Measurements from ENCODE around the gene ZFAND6.
"Not testable (repeated sequence)": the region's sequence is repeated elsewhere in the genome, so short reads cannot be mapped to it uniquely, and the experiment has no call there.

The ZFAND6 gene

DNA sequence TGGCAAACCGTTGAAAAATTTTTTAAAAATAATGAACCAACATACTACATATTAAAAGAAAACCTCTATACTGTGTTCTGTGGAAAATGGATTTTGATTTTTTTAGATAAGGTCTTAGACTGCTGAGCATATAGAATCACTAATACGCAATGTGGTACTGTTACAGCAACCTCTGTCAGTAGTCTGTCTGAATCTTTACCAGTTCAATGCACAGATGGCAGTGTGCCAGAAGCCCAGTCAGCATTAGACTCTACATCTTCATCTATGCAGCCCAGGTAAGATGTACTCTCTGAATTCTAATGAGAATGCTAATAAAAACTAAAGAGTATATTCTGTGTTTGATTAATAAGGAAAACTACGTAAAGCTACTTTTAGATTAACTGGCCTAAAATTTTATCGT, 62.1 kb downstream of the ZFAND6 start:
- TF ChIP-seq, protein P1, sequence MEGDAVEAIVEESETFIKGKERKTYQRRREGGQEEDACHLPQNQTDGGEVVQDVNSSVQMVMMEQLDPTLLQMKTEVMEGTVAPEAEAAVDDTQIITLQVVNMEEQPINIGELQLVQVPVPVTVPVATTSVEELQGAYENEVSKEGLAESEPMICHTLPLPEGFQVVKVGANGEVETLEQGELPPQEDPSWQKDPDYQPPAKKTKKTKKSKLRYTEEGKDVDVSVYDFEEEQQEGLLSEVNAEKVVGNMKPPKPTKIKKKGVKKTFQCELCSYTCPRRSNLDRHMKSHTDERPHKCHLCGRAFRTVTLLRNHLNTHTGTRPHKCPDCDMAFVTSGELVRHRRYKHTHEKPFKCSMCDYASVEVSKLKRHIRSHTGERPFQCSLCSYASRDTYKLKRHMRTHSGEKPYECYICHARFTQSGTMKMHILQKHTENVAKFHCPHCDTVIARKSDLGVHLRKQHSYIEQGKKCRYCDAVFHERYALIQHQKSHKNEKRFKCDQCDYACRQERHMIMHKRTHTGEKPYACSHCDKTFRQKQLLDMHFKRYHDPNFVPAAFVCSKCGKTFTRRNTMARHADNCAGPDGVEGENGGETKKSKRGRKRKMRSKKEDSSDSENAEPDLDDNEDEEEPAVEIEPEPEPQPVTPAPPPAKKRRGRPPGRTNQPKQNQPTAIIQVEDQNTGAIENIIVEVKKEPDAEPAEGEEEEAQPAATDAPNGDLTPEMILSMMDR (IDR thresholded peaks at IDR 0.05; ENCODE audit: control insufficient read depth, extremely low read depth, insufficient read depth) = no peak
- DNase-seq (ENCODE audit: low read depth) = no peak

GRCh38 chr15:80123034-80123433, 63.6 kb downstream of the ZFAND6 start:
- H3K4me3 ChIP-seq (ENCODE audit: low read depth, low read length) = no peak overlapping the region
- TF ChIP-seq, protein P1 (IDR thresholded peaks at IDR 0.05; ENCODE audit: control insufficient read depth, extremely low read depth, insufficient read depth) = no peak
- no peak for DNase-seq (ENCODE audit: low read depth)

More for the DNA sequence above, 62.1 kb downstream of the ZFAND6 start:
- no peak overlapping the region for H3K4me3 ChIP-seq (ENCODE audit: low read depth, low read length)

DNA sequence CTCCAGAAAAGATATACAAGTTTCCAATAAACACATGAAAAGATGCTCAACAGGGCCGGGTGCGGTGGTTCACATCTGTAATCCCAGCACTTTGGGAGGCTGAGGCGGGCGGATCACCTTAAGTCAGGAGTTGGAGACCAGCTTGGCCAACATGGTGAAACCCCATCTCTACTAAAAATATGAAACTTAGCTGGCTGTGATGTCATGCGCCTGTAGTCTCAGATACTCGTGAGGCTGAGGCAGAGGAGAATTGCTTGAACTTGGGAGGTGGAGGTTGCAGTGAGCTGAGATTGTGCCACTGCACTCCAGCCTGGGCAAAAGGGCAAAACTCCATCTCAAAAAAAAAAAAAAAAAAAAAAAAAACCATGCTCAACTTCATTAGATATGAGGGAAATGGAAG, 67.8 kb downstream of the ZFAND6 start:
- H3K4me3 ChIP-seq (ENCODE audit: low read depth, low read length) = not testable (repeated sequence)

GRCh38 chr15:80127911-80128310, 68.4 kb downstream of the ZFAND6 start:
- no peak overlapping the region for H3K4me3 ChIP-seq (ENCODE audit: low read depth, low read length)
- TF ChIP-seq, protein P1 (IDR thresholded peaks at IDR 0.05; ENCODE audit: control insufficient read depth, extremely low read depth, insufficient read depth) = no peak
- DNase-seq (ENCODE audit: low read depth) = no peak

More for the DNA sequence above, 67.8 kb downstream of the ZFAND6 start:
- not testable (repeated sequence) for DNase-seq (ENCODE audit: low read depth)

GRCh38 chr15:80132382-80132781, 72.9 kb downstream of the ZFAND6 start:
- no peak for DNase-seq (ENCODE audit: low read depth)
- TF ChIP-seq, protein P1 (IDR thresholded peaks at IDR 0.05; ENCODE audit: control insufficient read depth, extremely low read depth, insufficient read depth) = no peak

DNA sequence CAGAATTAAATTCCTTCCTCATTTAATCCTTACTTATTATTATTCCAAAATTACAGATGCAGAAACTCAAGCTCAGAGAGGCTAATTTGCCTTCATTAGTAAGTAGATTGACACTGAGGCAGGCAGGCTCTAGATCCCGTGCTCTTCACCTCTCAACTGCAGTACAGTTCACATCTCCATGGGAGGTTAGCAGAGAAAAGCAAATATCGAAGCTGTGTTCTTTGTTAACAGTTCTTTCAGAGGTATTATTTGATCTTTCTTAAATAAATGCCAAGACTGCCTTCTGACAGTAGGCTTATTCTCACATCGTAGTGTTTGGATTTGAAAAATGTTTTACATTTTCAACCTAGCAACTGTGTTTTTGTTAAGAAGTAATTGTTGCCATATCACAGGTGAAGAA, 77.4 kb downstream of the ZFAND6 start:
- DNase-seq (ENCODE audit: low read depth) = no peak
- TF ChIP-seq, protein P1 (IDR thresholded peaks at IDR 0.05; ENCODE audit: control insufficient read depth, extremely low read depth, insufficient read depth) = no peak

More at GRCh38 chr15:80132382-80132781, 72.9 kb downstream of the ZFAND6 start:
- H3K4me3 ChIP-seq (ENCODE audit: low read depth, low read length) = no peak overlapping the region

DNA sequence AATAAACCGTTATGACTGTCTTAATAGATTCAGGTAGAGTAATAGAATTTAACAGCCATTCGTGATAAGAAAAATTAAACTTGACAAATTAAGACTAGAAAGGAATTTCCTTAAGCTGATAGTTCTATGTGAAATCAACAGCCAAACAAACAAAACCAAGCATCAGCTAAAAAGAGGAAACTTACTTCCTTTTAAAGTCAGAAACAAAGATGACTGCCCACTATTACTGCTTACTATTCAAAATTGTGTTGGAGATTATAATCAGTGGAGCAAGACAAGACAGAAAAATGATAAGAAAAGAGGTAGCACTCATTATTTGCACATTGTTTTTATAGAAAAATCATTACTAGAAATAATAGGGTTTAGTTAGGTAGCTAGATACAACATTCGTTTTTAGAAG, 79.5 kb downstream of the ZFAND6 start:
- no peak overlapping the region for H3K4me3 ChIP-seq (ENCODE audit: low read depth, low read length)
- TF ChIP-seq, protein P1 (IDR thresholded peaks at IDR 0.05; ENCODE audit: control insufficient read depth, extremely low read depth, insufficient read depth) = no peak
- DNase-seq (ENCODE audit: low read depth) = no peak

More for the DNA sequence above, 77.4 kb downstream of the ZFAND6 start:
- no peak overlapping the region for H3K4me3 ChIP-seq (ENCODE audit: low read depth, low read length)
